Panc1 (cell line): ENCODE results near the gene PGS1. TPM values are rescaled to one million over a fixed set of nuclear protein-coding genes. Genes with fewer than 3 reads are reported as not detected.
A peak's percentile ranks its signal among the peaks of the same experiment; 100 is the strongest.

ENCODE experiments used
- ATAC-seq: fragments of 200-7000 bp; cut with Tn5 transposase; 2 replicates; pipeline ENCODE4 v1.9.1; 2020; ENCODE audit warnings: mild to moderate bottlenecking, moderate library complexity
- BruUV-seq: library from RNA; stranded (reverse); fragments of 400-500 nt; replicated peaks from 2 replicates; lab custom pipeline; 2021; lab: Mats Ljungman, UMichigan
- CTCF ChIA-PET: fragments of 300-600 bp; sonication (Branson Sonifier 250); formaldehyde crosslinking; loops from one replicate; lab custom pipeline; 2022; ENCODE audit warnings: antibody characterized with exemption; lab: Charles Lee
- POLR2A ChIA-PET: fragments of 300-600 bp; sonication (Branson Sonifier 250); formaldehyde crosslinking; loops from one replicate; lab custom pipeline; 2022; ENCODE audit warnings: antibody characterized with exemption; lab: Charles Lee
- DNase-seq: peaks from one replicate; pipeline ENCODE4 v3.0.0-alpha.2; 2010; ENCODE audit warnings: low read depth, low spot score
- H3K27ac ChIP-seq: 2 replicates; pipeline ENCODE4 v1.5.1; 2011; ENCODE audit warnings: mild to moderate bottlenecking, low read length, inconsistent platforms
- H3K27me3 ChIP-seq: fragments of 200-500 bp; sonication (Bioruptor generic); 2 replicates; pipeline ENCODE4 v1.6.0; 2014; ENCODE audit warnings: low read length, inconsistent platforms; ENCODE audit not compliant: control insufficient read depth, insufficient read depth
- H3K36me3 ChIP-seq: fragments of 200-500 bp; sonication (Bioruptor generic); 2 replicates; pipeline ENCODE4 v1.5.1; 2014; ENCODE audit warnings: inconsistent platforms, mild to moderate bottlenecking, low read length, moderate library complexity; ENCODE audit not compliant: control insufficient read depth, insufficient read depth
- H3K4me1 ChIP-seq: 2 replicates; pipeline ENCODE4 v1.5.1; 2011; ENCODE audit warnings: inconsistent platforms, mild to moderate bottlenecking, low read length, moderate library complexity; ENCODE audit not compliant: control insufficient read depth, insufficient read depth
- H3K4me3 ChIP-seq, 2 experiments: 2 replicates each; pipeline ENCODE4 v1.5.1; 2011 to 2012; ENCODE audit warnings: low read depth in 2 of 2, low read length in 2 of 2, mild to moderate bottlenecking in 2 of 2, inconsistent platforms in 1 of 2, moderate library complexity in 1 of 2
- H3K9me3 ChIP-seq: fragments of 200-500 bp; sonication (Bioruptor generic); 2 replicates; pipeline ENCODE4 v1.5.1; 2014; ENCODE audit warnings: low read depth, mild to moderate bottlenecking, inconsistent platforms, low read length, moderate library complexity; ENCODE audit not compliant: control insufficient read depth, insufficient read depth
- POLR2AphosphoS5 ChIP-seq: IDR thresholded peaks from 2 replicates; pipeline ENCODE4 v1.6.1; 2012; ENCODE audit warnings: mild to moderate bottlenecking, low read depth, low read length, moderate library complexity
- SIN3A ChIP-seq: IDR thresholded peaks from 2 replicates; pipeline ENCODE4 v1.6.1; 2012; ENCODE audit warnings: low read depth, mild to moderate bottlenecking, low read length, moderate library complexity, borderline replicate concordance; ENCODE audit not compliant: insufficient read depth
- TCF7L2 ChIP-seq: IDR thresholded peaks from 2 replicates; pipeline ENCODE4 v1.6.1; 2011; ENCODE audit warnings: mild to moderate bottlenecking, low read depth, low read length, inconsistent platforms
- in situ Hi-C: cut with HindIII; loops from 2 replicates; pipeline ENCODE4 v1.10.0; 2016; ENCODE audit warnings: low sequenced_read_pairs, low pct_unique_long_range_greater_than_20kb
- intact Hi-C: fragments of 100-400 bp; cut with micrococcal nuclease; formaldehyde crosslinking; loops from one replicate; pipeline ENCODE4 v1.10.0; 2022; ENCODE audit not compliant: unreplicated experiment
- total RNA-seq: library from RNA; stranded (reverse); gene quantifications from one replicate; pipeline ENCODE4 v1.2.1, GENCODE V29; 2021; ENCODE audit not compliant: unreplicated experiment
- TF ChIP-seq, protein P1 (sequence below): fragments of 450-650 bp; IDR thresholded peaks from 2 replicates; pipeline ENCODE4 v1.5.1; 2017; ENCODE audit warnings: mild to moderate bottlenecking
- TF ChIP-seq, protein P2 (sequence below), 2 experiments: IDR thresholded peaks; 2 replicates each; pipeline ENCODE4 v1.6.1; 2011 to 2012; ENCODE audit warnings: low read depth in 2 of 2, control low read depth in 1 of 2, low read length in 1 of 2, mild to moderate bottlenecking in 1 of 2, moderate library complexity in 1 of 2; ENCODE audit not compliant: insufficient read depth in 1 of 2

The PGS1 gene
- total RNA-seq, 1 experiment from 2014 or later: 47.5 TPM

DNA sequence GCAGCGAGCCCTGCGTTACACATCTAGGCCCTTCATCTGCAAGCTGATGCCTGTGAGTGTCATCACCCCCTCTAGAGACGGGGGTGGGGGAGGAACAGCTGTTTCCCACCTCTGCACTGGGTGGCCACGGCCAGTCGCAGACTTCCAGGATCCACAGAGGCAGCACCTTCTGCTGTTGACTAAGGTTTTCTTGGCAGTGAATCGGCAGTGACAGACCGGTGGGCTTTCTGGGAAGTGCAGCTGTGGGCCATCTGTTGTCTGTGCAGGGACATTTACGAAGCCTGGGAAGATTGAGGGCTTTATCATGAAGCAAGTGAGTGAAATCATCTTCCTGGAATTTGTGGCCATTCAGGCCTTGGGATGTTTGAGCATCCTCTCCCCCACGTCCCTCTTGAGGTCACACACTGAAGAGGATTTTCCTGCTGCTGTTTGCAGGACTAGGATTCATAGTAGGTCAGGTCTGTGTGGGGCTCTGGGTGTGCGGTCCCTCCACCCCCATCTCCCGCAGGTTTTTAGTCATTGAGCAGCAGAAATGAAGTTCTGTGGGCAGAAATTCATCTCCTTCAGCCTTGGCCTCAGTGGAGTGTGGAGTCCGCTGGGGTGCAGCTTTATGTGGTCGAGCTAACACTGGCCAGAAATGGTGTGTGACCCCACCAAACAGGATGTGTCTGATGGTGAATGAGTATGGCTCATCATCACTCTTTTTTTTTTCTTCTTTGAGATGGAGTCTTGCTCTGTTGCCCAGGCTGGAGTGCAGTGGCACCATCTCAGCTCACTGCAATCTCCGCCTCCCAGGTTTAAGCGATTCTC, 12.0 kb downstream of the PGS1 start:
- TF ChIP-seq TCF7L2 (no peak), POLR2AphosphoS5 (no peak), SIN3A (no peak)
- TF ChIP-seq, protein P1, sequence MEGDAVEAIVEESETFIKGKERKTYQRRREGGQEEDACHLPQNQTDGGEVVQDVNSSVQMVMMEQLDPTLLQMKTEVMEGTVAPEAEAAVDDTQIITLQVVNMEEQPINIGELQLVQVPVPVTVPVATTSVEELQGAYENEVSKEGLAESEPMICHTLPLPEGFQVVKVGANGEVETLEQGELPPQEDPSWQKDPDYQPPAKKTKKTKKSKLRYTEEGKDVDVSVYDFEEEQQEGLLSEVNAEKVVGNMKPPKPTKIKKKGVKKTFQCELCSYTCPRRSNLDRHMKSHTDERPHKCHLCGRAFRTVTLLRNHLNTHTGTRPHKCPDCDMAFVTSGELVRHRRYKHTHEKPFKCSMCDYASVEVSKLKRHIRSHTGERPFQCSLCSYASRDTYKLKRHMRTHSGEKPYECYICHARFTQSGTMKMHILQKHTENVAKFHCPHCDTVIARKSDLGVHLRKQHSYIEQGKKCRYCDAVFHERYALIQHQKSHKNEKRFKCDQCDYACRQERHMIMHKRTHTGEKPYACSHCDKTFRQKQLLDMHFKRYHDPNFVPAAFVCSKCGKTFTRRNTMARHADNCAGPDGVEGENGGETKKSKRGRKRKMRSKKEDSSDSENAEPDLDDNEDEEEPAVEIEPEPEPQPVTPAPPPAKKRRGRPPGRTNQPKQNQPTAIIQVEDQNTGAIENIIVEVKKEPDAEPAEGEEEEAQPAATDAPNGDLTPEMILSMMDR: no peak
- TF ChIP-seq, protein P2, sequence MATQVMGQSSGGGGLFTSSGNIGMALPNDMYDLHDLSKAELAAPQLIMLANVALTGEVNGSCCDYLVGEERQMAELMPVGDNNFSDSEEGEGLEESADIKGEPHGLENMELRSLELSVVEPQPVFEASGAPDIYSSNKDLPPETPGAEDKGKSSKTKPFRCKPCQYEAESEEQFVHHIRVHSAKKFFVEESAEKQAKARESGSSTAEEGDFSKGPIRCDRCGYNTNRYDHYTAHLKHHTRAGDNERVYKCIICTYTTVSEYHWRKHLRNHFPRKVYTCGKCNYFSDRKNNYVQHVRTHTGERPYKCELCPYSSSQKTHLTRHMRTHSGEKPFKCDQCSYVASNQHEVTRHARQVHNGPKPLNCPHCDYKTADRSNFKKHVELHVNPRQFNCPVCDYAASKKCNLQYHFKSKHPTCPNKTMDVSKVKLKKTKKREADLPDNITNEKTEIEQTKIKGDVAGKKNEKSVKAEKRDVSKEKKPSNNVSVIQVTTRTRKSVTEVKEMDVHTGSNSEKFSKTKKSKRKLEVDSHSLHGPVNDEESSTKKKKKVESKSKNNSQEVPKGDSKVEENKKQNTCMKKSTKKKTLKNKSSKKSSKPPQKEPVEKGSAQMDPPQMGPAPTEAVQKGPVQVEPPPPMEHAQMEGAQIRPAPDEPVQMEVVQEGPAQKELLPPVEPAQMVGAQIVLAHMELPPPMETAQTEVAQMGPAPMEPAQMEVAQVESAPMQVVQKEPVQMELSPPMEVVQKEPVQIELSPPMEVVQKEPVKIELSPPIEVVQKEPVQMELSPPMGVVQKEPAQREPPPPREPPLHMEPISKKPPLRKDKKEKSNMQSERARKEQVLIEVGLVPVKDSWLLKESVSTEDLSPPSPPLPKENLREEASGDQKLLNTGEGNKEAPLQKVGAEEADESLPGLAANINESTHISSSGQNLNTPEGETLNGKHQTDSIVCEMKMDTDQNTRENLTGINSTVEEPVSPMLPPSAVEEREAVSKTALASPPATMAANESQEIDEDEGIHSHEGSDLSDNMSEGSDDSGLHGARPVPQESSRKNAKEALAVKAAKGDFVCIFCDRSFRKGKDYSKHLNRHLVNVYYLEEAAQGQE (IDR thresholded peaks at IDR 0.05; ENCODE audit: insufficient read depth in 1 of 2, low read depth in 2 of 2, low read length in 1 of 2): no peak
- ATAC-seq: peak; percentile 35; the same call in 1 of the 2 replicates
- CTCF ChIA-PET: interaction anchor here (0.7 kb wide), 1 partner anchor 18 kb away, joined by 5 read pairs; no protein-coding TSS in a partner anchor
- no peak overlapping the region for H3K4me3 ChIP-seq
- H3K36me3 ChIP-seq: peaks cover 3% of the 10 kb centered on the region; the same call in 1 of the 2 replicates
- intact Hi-C loops: no loop called here
- H3K27ac ChIP-seq: no peak overlapping the region
- no peaks in the 10 kb centered on the region for H3K9me3 ChIP-seq
- no peak for DNase-seq
- in situ Hi-C loops: no loop called here
- H3K27me3 ChIP-seq: no peaks in the 10 kb centered on the region
- peaks cover 7% of the 10 kb centered on the region for H3K4me1 ChIP-seq
- POLR2A ChIA-PET: no interaction called here
- no TSS peak for BruUV-seq

DNA sequence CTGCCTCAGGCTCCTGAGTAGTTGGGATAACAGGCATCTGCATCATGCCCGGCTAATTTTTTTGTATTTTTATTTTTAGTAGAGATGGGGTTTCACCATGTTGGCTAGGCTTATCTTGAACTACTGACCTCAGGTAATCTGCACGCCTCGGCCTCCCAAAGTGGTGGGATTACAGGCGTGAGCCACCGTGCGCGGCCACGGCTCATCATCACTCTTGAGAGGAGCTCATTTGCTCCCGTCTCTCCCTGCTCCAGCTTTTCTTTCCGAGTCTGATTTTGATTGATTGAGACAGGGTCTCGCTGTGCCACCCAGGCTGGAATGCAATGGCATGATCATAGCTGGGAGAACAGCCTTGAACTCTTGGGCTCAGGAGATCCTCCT, 12.6 kb downstream of the PGS1 start:
- CTCF ChIA-PET: interaction anchor here (0.7 to 1.3 kb wide), 2 partner anchors 19 to 30 kb away, joined by 3 to 5 read pairs; no protein-coding TSS in a partner anchor
- ATAC-seq: no peak
- in situ Hi-C loops (no loop called here), intact Hi-C loops (no loop called here)
- Histone ChIP-seq H3K36me3 (peaks cover 3% of the 10 kb centered on the region; the same call in 1 of the 2 replicates), H3K4me1 (peaks cover 1% of the 10 kb centered on the region), H3K27me3 (no peaks in the 10 kb centered on the region), H3K4me3 (no peak overlapping the region), H3K9me3 (no peaks in the 10 kb centered on the region), H3K27ac (no peak overlapping the region)
- POLR2A ChIA-PET: no interaction called here
- no peak for DNase-seq
- BruUV-seq: no TSS peak
- TF ChIP-seq, protein P1: no peak
- TF ChIP-seq TCF7L2 (no peak), SIN3A (no peak), POLR2AphosphoS5 (no peak)
- TF ChIP-seq, protein P2 (IDR thresholded peaks at IDR 0.05; ENCODE audit: insufficient read depth in 1 of 2, low read depth in 2 of 2, low read length in 1 of 2): no peak
